OCI-LY7 (cell line): ENCODE measurements around the gene FFAR2. TPM values are rescaled to one million over a fixed set of nuclear protein-coding genes. Genes with fewer than 3 reads are reported as not detected.

Experiments used
- BruUV-seq: library from RNA; stranded (reverse); fragments of 400-500 nt; replicated peaks from 2 replicates; lab custom pipeline; 2021; lab: Mats Ljungman, UMichigan
- CTCF ChIA-PET: fragments of 300-600 bp; sonication (Branson Sonifier 250); formaldehyde crosslinking; loops from one replicate; lab custom pipeline; 2022; ENCODE audit warnings: antibody characterized with exemption; ENCODE audit not compliant: unreplicated experiment; lab: Charles Lee
- POLR2A ChIA-PET: fragments of 300-600 bp; sonication (Branson Sonifier 250); formaldehyde crosslinking; loops from one replicate; lab custom pipeline; 2022; ENCODE audit warnings: antibody characterized with exemption; lab: Charles Lee
- DNase-seq: peaks from one replicate; pipeline ENCODE4 v3.0.0-alpha.2; 2015; ENCODE audit warnings: low spot score
- H2AFZ ChIP-seq: fragments of 200-600 bp; sonication (generic), shearing (Covaris generic); 2 replicates; pipeline ENCODE4 v1.6.1; 2014; ENCODE audit warnings: mild to moderate bottlenecking, antibody characterized with exemption, low read length, moderate library complexity
- H3K27ac ChIP-seq: fragments of 200-600 bp; sonication (generic); 2 replicates; pipeline ENCODE4 v1.5.1; 2014; ENCODE audit warnings: mixed run types, low read depth, mild to moderate bottlenecking, moderate library complexity, low read length, inconsistent platforms; ENCODE audit not compliant: poor library complexity, severe bottlenecking
- H3K36me3 ChIP-seq: fragments of 200-600 bp; sonication (generic); 2 replicates; pipeline ENCODE4 v1.6.1; 2014; ENCODE audit warnings: mild to moderate bottlenecking, antibody characterized with exemption, low read length, moderate library complexity, mixed read lengths; ENCODE audit not compliant: insufficient read depth
- H3K4me1 ChIP-seq: fragments of 200-600 bp; sonication (generic); 2 replicates; pipeline ENCODE4 v1.5.1; 2014; ENCODE audit warnings: mild to moderate bottlenecking, low read length; ENCODE audit not compliant: insufficient read depth, poor library complexity, severe bottlenecking
- H3K4me2 ChIP-seq: fragments of 200-600 bp; sonication (generic); 2 replicates; pipeline ENCODE4 v1.6.1; 2014; ENCODE audit warnings: mild to moderate bottlenecking, low read length
- H3K4me3 ChIP-seq: fragments of 200-600 bp; sonication (generic); 2 replicates; pipeline ENCODE4 v1.5.1; 2014; ENCODE audit warnings: mild to moderate bottlenecking, low read depth, low read length; ENCODE audit not compliant: poor library complexity, severe bottlenecking
- H3K79me2 ChIP-seq: fragments of 200-600 bp; sonication (generic); 2 replicates; pipeline ENCODE4 v1.6.1; 2016; ENCODE audit warnings: low read depth, mild to moderate bottlenecking, low read length, moderate library complexity, mixed read lengths; ENCODE audit not compliant: insufficient read depth
- H3K9me2 ChIP-seq: fragments of 200-600 bp; sonication (generic); 2 replicates; pipeline ENCODE4 v1.6.1; 2016; ENCODE audit warnings: mild to moderate bottlenecking, low read length, mixed read lengths; ENCODE audit not compliant: insufficient read depth
- H3K9me3 ChIP-seq: fragments of 200-600 bp; sonication (generic); 2 replicates; pipeline ENCODE4 v1.6.1; 2014; ENCODE audit warnings: mild to moderate bottlenecking, mixed run types, low read length, mixed read lengths
- H4K20me1 ChIP-seq: fragments of 200-600 bp; sonication (generic); 2 replicates; pipeline ENCODE4 v1.6.1; 2014; ENCODE audit warnings: mild to moderate bottlenecking, antibody characterized with exemption, low read length, moderate library complexity, mixed read lengths; ENCODE audit not compliant: insufficient read depth
- EZH2phosphoT487 ChIP-seq: fragments of 200-600 bp; sonication (generic); IDR thresholded peaks from 2 replicates; pipeline ENCODE4 v1.6.1; 2018; ENCODE audit warnings: low read depth, borderline replicate concordance, mild to moderate bottlenecking, mixed run types, antibody characterized with exemption, low read length, moderate library complexity, mixed read lengths
- intact Hi-C: fragments of 100-400 bp; cut with micrococcal nuclease; formaldehyde crosslinking; loops from one replicate; pipeline ENCODE4 v1.10.0; 2022; ENCODE audit not compliant: unreplicated experiment
- total RNA-seq, 2 experiments: library from RNA; depleted of rRNA in 1 of 2; stranded (reverse); fragments of >200 nt in 1 of 2; shearing (Covaris generic) in 1 of 2; gene quantifications; 2 replicates each; pipeline ENCODE4 v1.2.3, GENCODE V29; 2014 to 2022
- TF ChIP-seq, protein P1 (sequence below): fragments of 200-600 bp; sonication (generic); conservative IDR thresholded peaks from 2 replicates; pipeline ENCODE4 v1.5.1; 2014; ENCODE audit warnings: mild to moderate bottlenecking, antibody characterized with exemption, low read length, moderate library complexity, mixed read lengths

FFAR2 gene
- total RNA-seq, 2 experiments from 2014 or later, result not detected

DNA sequence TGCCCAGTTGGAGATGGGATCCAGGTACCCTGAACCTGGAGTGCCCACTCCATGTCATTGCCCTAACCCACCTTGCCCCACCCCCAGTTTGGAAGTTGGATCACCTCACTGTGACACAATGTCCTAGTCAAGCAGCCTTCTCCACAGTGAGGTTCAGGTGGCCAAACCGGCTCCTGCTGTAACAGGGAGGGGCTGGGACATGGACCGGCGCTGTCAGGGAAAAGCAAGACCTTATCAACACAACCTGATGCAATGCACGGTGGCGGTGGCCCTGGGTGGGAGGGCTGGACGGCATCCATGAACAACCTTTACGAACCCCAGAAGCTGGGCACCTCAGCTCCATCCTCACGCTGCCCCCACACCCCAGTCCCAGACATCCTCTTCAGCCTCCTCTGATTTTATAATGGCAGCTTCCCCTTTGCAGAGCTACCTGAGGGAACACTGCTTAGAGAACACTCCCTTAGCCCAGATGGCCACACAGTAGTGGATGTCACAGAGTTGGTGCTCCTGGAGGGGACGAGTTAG lies 43.8 kb downstream of the FFAR2 start:
- ChIA-PET CTCF (no interaction called here), POLR2A (interaction anchor here (0.6 kb wide), 1 partner anchor 1167 kb away, joined by 3 read pairs; no protein-coding TSS in a partner anchor)
- intact Hi-C loops, result no loop called here

DNA sequence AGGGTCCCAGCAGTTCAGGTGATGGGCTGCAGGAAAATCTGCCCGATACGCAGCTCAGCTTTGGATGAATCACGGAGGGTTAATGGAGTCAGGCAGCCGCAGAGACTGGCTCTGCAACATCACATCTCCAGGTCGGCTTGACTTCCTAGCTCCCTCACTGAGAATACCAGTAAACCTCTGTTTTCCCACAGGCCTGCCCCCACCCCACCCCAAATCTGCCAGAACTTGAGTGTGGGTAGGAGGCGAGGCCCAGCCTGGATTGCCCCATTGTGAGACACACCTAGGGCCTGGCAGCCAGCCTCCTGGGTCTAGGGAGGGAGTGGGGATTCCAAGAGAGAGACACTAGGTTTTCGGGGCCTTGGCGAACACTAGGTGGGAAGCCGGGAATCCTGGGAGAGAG lies 45.9 kb downstream of the FFAR2 start:
- no peaks in the 10 kb centered on the region for H3K36me3 ChIP-seq
- BruUV-seq, result no TSS peak
- no peaks in the 10 kb centered on the region for H3K9me2 ChIP-seq
- intact Hi-C loops, result no loop called here
- no peak overlapping the region for H3K4me3 ChIP-seq
- H3K4me1 ChIP-seq, result no peaks in the 10 kb centered on the region
- TF ChIP-seq, protein P1, sequence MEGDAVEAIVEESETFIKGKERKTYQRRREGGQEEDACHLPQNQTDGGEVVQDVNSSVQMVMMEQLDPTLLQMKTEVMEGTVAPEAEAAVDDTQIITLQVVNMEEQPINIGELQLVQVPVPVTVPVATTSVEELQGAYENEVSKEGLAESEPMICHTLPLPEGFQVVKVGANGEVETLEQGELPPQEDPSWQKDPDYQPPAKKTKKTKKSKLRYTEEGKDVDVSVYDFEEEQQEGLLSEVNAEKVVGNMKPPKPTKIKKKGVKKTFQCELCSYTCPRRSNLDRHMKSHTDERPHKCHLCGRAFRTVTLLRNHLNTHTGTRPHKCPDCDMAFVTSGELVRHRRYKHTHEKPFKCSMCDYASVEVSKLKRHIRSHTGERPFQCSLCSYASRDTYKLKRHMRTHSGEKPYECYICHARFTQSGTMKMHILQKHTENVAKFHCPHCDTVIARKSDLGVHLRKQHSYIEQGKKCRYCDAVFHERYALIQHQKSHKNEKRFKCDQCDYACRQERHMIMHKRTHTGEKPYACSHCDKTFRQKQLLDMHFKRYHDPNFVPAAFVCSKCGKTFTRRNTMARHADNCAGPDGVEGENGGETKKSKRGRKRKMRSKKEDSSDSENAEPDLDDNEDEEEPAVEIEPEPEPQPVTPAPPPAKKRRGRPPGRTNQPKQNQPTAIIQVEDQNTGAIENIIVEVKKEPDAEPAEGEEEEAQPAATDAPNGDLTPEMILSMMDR, result no peak
- no peak for TF ChIP-seq EZH2phosphoT487
- H3K9me3 ChIP-seq, result no peaks in the 10 kb centered on the region
- ChIA-PET CTCF (interaction anchor here (0.6 kb wide), 1 partner anchor 126 kb away, joined by 4 read pairs; no protein-coding TSS in a partner anchor), POLR2A (interaction anchor here (0.6 kb wide), 1 partner anchor 189 kb away, joined by 3 read pairs; no protein-coding TSS in a partner anchor)
- H3K27ac ChIP-seq, result no peak overlapping the region
- H3K79me2 ChIP-seq, result no peaks in the 10 kb centered on the region
- H4K20me1 ChIP-seq, result no peaks in the 10 kb centered on the region
- H3K4me2 ChIP-seq, result no peak overlapping the region
- no peak overlapping the region for H2AFZ ChIP-seq
- no peak for DNase-seq

More for the DNA sequence above, 43.8 kb downstream of the FFAR2 start:
- DNase-seq, result no peak
- Histone ChIP-seq H3K4me1 (no peaks in the 10 kb centered on the region), H3K4me3 (no peak overlapping the region), H3K36me3 (no peaks in the 10 kb centered on the region), H3K27ac (no peak overlapping the region), H3K4me2 (no peak overlapping the region), H3K79me2 (no peaks in the 10 kb centered on the region), H2AFZ (no peak overlapping the region), H4K20me1 (no peaks in the 10 kb centered on the region), H3K9me2 (no peaks in the 10 kb centered on the region), H3K9me3 (no peaks in the 10 kb centered on the region)
- TF ChIP-seq EZH2phosphoT487, result no peak
- TF ChIP-seq, protein P1, result no peak
- no TSS peak for BruUV-seq
